Activated gamma-delta T cell treated with anti-CD3 and anti-CD28 coated beads, Interleukin-2, amount 50 U/mL, for 16 hours (primary cell): ENCODE data around the gene ITGA2B.
A peak's percentile ranks its signal among the peaks of the same experiment; 100 is the strongest.
"Not testable (repeated sequence)": the region's sequence is repeated elsewhere in the genome, so short reads cannot be mapped to it uniquely, and the experiment has no call there.

Experiments used
- DNase-seq: peaks from one replicate; pipeline ENCODE4 v3.0.0-alpha.2; 2020; ENCODE audit warnings: low read depth

Gene ITGA2B

GRCh38 chr17:44329516-44329915, 59.9 kb downstream of the ITGA2B start:
- not testable (repeated sequence) for DNase-seq

GRCh38 chr17:44327715-44328449, 61.6 kb downstream of the ITGA2B start:
- DNase-seq, result no peak

- peak; percentile 89 for DNase-seq
Observed at GRCh38 chr17:44326861-44327444, 62.5 kb downstream of the ITGA2B start.

- DNase-seq, result peak; percentile 91
Observed at GRCh38 chr17:44324571-44325275, 64.7 kb downstream of the ITGA2B start, which contains the start of gene SLC25A39. SLC25A39 (minus strand) TSS chr17:44324823; CDS start chr17:44323562, 1,261 bp downstream.

- no peak for DNase-seq
Observed at GRCh38 chr17:44324092-44324570, 65.3 kb downstream of the ITGA2B start.

GRCh38 chr17:44323359-44324091, 65.9 kb downstream of the ITGA2B start:
- no peak for DNase-seq

- no peak for DNase-seq
Observed at GRCh38 chr17:44322236-44322895, 67.1 kb downstream of the ITGA2B start.
